T-cell (primary cell): Measurements from ENCODE around the gene STK32C. TPM values are rescaled to one million over a fixed set of nuclear protein-coding genes. Genes with fewer than 3 reads are reported as not detected.

Experiments used
- ATAC-seq, 4 experiments: fragments of 200-7000 bp in 3 of 4; fragments of 150-1000 bp in 1 of 4; cut with Tn5 transposase; replicated peaks in 1 of 4; 1 replicate in 3 of 4; 2 replicates in 1 of 4; pipeline ENCODE4 v1.10.0; 2021; ENCODE audit warnings: moderate library complexity in 3 of 4, mild to moderate bottlenecking in 2 of 4, moderate number of reproducible peaks in 1 of 4
- CTCF ChIA-PET, 2 donors: fragments of 300-600 bp; sonication (Branson Sonifier 250); formaldehyde crosslinking; loops; one replicate each; lab custom pipeline; 2022; ENCODE audit warnings: antibody characterized with exemption in 2 of 2; lab: Charles Lee
- POLR2A ChIA-PET, 2 donors: fragments of 300-600 bp; sonication (Branson Sonifier 250); formaldehyde crosslinking; loops; one replicate each; lab custom pipeline; 2022; ENCODE audit warnings: antibody characterized with exemption in 2 of 2; lab: Charles Lee
- DNase-seq, 35 experiments: peaks; one replicate each; pipeline versions ENCODE4 v3.0.0 to v3.0.0-alpha.2; 2013 to 2023
- H3K27ac ChIP-seq: one replicate; pipeline ENCODE4 v1.5.1; 2013; ENCODE audit warnings: low read length
- H3K27me3 ChIP-seq, 2 experiments: replicated peaks in 1 of 2; 1 replicate in 1 of 2; 2 replicates in 1 of 2; pipeline versions ENCODE4 v1.6.1 to v1.7.0; 2013; ENCODE audit warnings: low read length in 1 of 2, mixed read lengths in 1 of 2; ENCODE audit not compliant: control insufficient read depth in 2 of 2, insufficient read depth in 2 of 2; ENCODE audit errors: extremely low read depth in 1 of 2
- H3K36me3 ChIP-seq, 2 donors: 1 replicate in 1 of 2; 2 replicates in 1 of 2; pipeline versions ENCODE4 v1.6.1 to v1.7.0; 2013; ENCODE audit warnings: low read length in 1 of 2; ENCODE audit not compliant: control insufficient read depth in 2 of 2, insufficient read depth in 1 of 2; ENCODE audit errors: extremely low read depth in 1 of 2
- H3K4me1 ChIP-seq, 2 experiments: 1 replicate in 1 of 2; 2 replicates in 1 of 2; pipeline versions ENCODE4 v1.6.1 to v1.7.0; 2013; ENCODE audit warnings: low read length in 2 of 2, mixed read lengths in 1 of 2; ENCODE audit not compliant: insufficient read depth in 2 of 2, control insufficient read depth in 1 of 2; ENCODE audit errors: extremely low read depth in 1 of 2
- H3K4me3 ChIP-seq, 2 donors: 1 replicate in 1 of 2; 2 replicates in 1 of 2; pipeline versions ENCODE4 v1.5.1 to v1.7.0; 2013; ENCODE audit warnings: mild to moderate bottlenecking in 2 of 2, low read length in 1 of 2, moderate library complexity in 1 of 2; ENCODE audit not compliant: control insufficient read depth in 1 of 2; ENCODE audit errors: extremely low read depth in 1 of 2
- H3K9me3 ChIP-seq: 2 replicates; pipeline ENCODE4 v1.7.0; 2013
- H3K27ac Mint-ChIP-seq, 2 donors: one replicate each; pipeline ENCODE4 v1.8.0; 2020 to 2021; ENCODE audit warnings: mild to moderate bottlenecking in 2 of 2, mixed read lengths in 2 of 2
- H3K27me3 Mint-ChIP-seq, 2 donors: one replicate each; pipeline ENCODE4 v1.8.0; 2021 to 2022; ENCODE audit warnings: mixed read lengths in 2 of 2
- H3K36me3 Mint-ChIP-seq: one replicate; pipeline ENCODE4 v1.8.0; 2021; ENCODE audit warnings: mixed read lengths
- H3K4me1 Mint-ChIP-seq, 3 donors: one replicate each; pipeline ENCODE4 v1.8.0; 2020 to 2022; ENCODE audit warnings: mixed read lengths in 3 of 3, mild to moderate bottlenecking in 1 of 3
- H3K4me3 Mint-ChIP-seq, 3 donors: one replicate each; pipeline ENCODE4 v1.8.0; 2020 to 2022; ENCODE audit warnings: mild to moderate bottlenecking in 3 of 3, mixed read lengths in 3 of 3, moderate library complexity in 3 of 3
- H3K9me3 Mint-ChIP-seq, 3 donors: one replicate each; pipeline ENCODE4 v1.8.0; 2020 to 2022; ENCODE audit warnings: mixed read lengths in 3 of 3
- WGBS: methylation state at CpG from one replicate; pipeline ENCODE4 v1.1.5; 2013; ENCODE audit warnings: missing lambda C conversion rate; ENCODE audit not compliant: insufficient coverage; 5-methylcytosine and 5-hydroxymethylcytosine counted together
- total RNA-seq, 35 experiments: library from RNA in 6 of 35; stranded (reverse) in 6 of 35; fragments of 120-200 nt in 1 of 35; gene quantifications; one replicate each; pipeline versions ENCODE4 v1.2.1 to v1.2.4 and lab custom pipeline; 2013 to 2026

The STK32C gene
- total RNA-seq, 5 donors from 2014 or later (not counting 1 experiment from before 2014, with no cell fraction given), result 5.8 to 16.4 (median 12.2) TPM

DNA sequence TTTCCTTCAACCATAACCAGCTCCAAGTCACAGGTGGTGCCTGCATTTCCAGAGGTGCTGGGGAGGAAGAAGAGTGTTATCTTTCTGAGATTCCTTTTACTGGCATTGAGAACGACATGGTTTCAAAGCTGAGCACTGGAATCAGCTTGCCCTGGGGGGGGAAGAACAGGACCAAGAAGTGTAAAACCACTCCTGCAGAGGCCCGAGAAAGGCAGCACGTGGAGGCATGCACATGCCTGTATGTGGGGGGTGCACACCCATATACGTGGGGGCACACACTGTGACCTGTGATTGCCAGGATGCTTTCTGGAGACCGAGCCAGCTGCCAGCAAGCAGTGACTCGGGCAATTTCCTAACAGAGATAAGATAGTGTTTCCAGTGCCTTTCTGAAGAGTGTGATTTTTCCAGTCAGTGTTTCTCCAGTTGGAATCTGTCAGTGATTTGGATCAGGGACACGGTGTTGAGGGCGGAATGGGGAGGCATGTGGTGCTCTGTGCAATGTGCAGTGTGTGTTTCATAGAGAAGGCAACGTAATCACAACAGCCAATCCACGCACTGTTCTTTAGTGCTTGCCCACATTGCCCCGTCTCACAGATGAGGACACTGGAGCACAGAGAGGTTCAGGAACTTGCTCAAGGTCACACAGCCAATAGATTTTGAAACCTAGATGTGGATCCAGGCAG is 28.5 kb upstream of the STK32C start:
- Mint-ChIP-seq H3K9me3 (no peaks in the 10 kb centered on the region), H3K27ac (peak overlapping the region in 1 of 2 donors; percentile 6), H3K27me3 (no peaks in the 10 kb centered on the region), H3K4me3 (peak overlapping the region in 2 of 3 donors; percentile 31 to 81), H3K36me3 (peaks cover 4% of the 10 kb centered on the region), H3K4me1 (peaks cover 26 to 38% (median 32%) of the 10 kb centered on the region in 3 donors)
- no peak overlapping the region for H3K27ac ChIP-seq
- WGBS, result 90% methylated on average over 11 of the region's 11 CpGs
- POLR2A ChIA-PET, result no interaction called here
- no peaks in the 10 kb centered on the region for H3K36me3 ChIP-seq
- ATAC-seq, result no peak
- peak overlapping the region in 1 of 2 donors; percentile 49 for H3K4me3 ChIP-seq
- DNase-seq, result no peak
- CTCF ChIA-PET, result interaction anchor here in 1 of 2 donors (0.8 kb wide), 1 partner anchor 57 kb away, joined by 5 read pairs; no protein-coding TSS in a partner anchor
- no peaks in the 10 kb centered on the region for H3K9me3 ChIP-seq
- H3K27me3 ChIP-seq, result no peaks in the 10 kb centered on the region
- peaks cover 9 to 23% of the 10 kb centered on the region in 2 experiments for H3K4me1 ChIP-seq

DNA sequence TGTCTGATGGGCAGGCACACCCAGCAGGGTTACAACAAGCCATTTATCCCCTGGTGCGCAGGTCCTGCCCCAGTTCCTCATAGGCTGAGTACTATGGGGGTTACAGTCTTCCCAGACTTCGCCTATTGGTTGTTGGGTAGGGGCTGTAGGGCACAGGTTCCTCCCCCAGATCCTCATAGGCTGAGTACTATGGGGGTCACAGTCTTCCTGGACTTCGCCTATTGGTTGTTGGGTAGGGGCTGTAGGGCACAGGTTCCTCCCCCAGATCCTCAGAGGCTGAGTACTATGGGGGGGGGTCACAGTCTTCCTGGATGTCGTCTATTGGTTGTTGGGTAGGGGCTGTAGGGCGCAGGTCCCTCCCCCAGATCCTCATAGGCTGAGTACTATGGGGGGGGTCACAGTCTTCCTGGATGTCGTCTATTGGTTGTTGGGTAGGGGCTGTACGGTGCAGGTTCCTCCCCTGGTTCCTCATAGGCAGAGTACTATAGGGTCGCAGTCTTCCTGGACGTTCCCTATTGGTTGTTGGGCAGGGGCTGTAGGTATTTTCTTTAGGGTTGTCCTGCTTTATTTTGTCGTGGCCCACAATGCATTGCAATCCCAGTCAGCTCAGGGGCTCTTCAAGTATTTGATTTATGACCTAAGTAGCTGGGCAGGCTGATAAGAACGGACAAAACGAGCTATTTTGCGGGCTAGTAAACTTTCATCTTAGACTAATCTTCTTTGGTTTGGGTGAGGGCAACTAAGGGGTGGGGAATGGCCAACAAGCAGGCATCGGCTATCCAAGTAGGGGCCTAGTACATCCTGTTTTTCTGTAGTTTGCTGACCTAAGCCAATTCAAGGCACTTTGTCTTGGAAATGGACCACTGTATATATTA is 27.7 kb upstream of the STK32C start:
- Histone ChIP-seq H3K36me3 (no peaks in the 10 kb centered on the region), H3K9me3 (no peaks in the 10 kb centered on the region), H3K27me3 (no peaks in the 10 kb centered on the region), H3K27ac (no peak overlapping the region), H3K4me3 (no peak overlapping the region), H3K4me1 (peaks cover 13 to 31% of the 10 kb centered on the region in 2 experiments)
- POLR2A ChIA-PET, result no interaction called here
- WGBS, result 65% methylated on average over 4 of the region's 14 CpGs
- H3K27ac Mint-ChIP-seq, result peak overlapping the region in 1 of 2 donors; percentile 37
- H3K27me3 Mint-ChIP-seq, result no peaks in the 10 kb centered on the region
- DNase-seq, result peak in 10 of 35 experiments; percentile 11 to 51 (median 26)
- H3K4me1 Mint-ChIP-seq, result peaks cover 28 to 42% (median 34%) of the 10 kb centered on the region in 3 donors
- ATAC-seq, result no peak
- H3K36me3 Mint-ChIP-seq, result peaks cover 4% of the 10 kb centered on the region
- H3K9me3 Mint-ChIP-seq, result no peaks in the 10 kb centered on the region
- CTCF ChIA-PET, result interaction anchor here in 1 of 2 donors (0.8 kb wide), 1 partner anchor 58 kb away, joined by 5 read pairs; no protein-coding TSS in a partner anchor
- H3K4me3 Mint-ChIP-seq, result peak overlapping the region in 2 of 3 donors; percentile 31 to 81

DNA sequence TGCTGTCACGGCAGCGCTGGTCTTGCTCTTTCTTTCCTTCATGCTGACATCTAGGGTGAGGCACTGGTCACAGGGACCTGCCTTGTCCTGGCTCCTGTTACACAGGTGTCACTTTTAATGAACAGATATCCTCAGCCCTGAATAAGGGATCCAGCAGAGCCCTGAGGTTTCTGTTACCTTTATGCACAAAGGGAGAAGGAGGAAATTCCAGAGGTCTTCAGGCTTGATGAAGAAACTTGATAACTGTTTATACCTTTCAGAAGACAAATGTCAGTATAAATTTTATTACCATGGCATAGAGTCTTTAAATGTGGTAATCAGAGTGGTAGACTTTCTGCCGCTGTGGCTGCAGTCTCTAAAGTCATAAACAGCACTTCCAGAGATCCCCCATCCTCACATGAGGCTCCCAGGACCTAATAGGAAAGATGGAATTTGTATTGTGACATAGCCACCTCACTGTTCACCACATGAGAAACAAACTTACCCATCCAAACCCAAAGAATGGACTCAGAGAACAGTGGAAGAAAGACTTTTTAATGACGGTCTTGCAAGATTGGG is 27.0 kb upstream of the STK32C start:
- ChIA-PET CTCF (no interaction called here), POLR2A (no interaction called here)
- H3K9me3 Mint-ChIP-seq, result no peaks in the 10 kb centered on the region
- 100% methylated on average over 3 of the region's 4 CpGs for WGBS
- no peak overlapping the region for H3K4me3 ChIP-seq
- H3K9me3 ChIP-seq, result no peaks in the 10 kb centered on the region
- no peaks in the 10 kb centered on the region for H3K36me3 ChIP-seq
- H3K4me3 Mint-ChIP-seq, result no peak overlapping the region
- peaks cover 2% of the 10 kb centered on the region for H3K36me3 Mint-ChIP-seq
- H3K27me3 Mint-ChIP-seq, result no peaks in the 10 kb centered on the region
- H3K4me1 ChIP-seq, result peaks cover 19 to 38% of the 10 kb centered on the region in 2 experiments
- H3K27ac Mint-ChIP-seq, result no peak overlapping the region
- no peak for ATAC-seq
- H3K4me1 Mint-ChIP-seq, result peaks cover 35 to 49% (median 41%) of the 10 kb centered on the region in 3 donors
- DNase-seq, result no peak
- H3K27ac ChIP-seq, result no peak overlapping the region
- no peaks in the 10 kb centered on the region for H3K27me3 ChIP-seq

DNA sequence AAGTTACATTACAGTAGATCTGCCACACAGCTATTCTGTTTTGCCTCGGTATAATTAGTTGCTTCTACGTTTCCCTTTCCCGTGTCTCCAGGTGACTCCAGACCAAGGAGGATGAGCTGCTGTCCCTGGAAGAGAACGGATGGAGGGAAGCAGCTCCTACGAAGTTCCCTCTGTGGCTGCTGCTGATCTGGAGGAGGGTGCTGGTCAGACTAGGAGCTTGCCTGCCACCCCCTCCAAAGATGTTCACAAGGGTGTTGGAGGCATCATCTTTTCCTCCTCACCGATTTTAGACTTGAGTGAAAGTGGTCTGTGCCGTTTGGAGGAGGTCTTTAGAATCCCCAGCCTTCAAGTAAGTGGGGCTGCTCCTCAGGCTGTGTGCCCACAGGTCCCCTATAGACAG is 25.6 kb upstream of the STK32C start:
- Mint-ChIP-seq H3K9me3 (no peaks in the 10 kb centered on the region), H3K4me3 (peak overlapping the region; percentile 76 to 85 (median 85)), H3K36me3 (peaks cover under 1% of the 10 kb centered on the region), H3K27ac (peak overlapping the region in 1 of 2 donors; percentile 90), H3K4me1 (peaks cover 47 to 63% (median 53%) of the 10 kb centered on the region in 3 donors), H3K27me3 (no peaks in the 10 kb centered on the region)
- 88% methylated on average over 1 of the region's 7 CpGs for WGBS
- ATAC-seq (no peak), DNase-seq (no peak)
- H3K4me3 ChIP-seq, result no peak overlapping the region
- H3K27ac ChIP-seq, result no peak overlapping the region
- no peaks in the 10 kb centered on the region for H3K9me3 ChIP-seq
- no peaks in the 10 kb centered on the region for H3K27me3 ChIP-seq
- CTCF ChIA-PET, result interaction anchor here in 1 of 2 donors (1.0 kb wide), 1 partner anchor 40 kb away, joined by 3 read pairs; no protein-coding TSS in a partner anchor
- H3K36me3 ChIP-seq, result no peaks in the 10 kb centered on the region
- peaks cover 24 to 41% of the 10 kb centered on the region in 2 experiments for H3K4me1 ChIP-seq
- POLR2A ChIA-PET, result interaction anchor here in 1 of 2 donors (0.7 kb wide), 1 partner anchor 426 kb away, joined by 3 read pairs; no protein-coding TSS in a partner anchor

DNA sequence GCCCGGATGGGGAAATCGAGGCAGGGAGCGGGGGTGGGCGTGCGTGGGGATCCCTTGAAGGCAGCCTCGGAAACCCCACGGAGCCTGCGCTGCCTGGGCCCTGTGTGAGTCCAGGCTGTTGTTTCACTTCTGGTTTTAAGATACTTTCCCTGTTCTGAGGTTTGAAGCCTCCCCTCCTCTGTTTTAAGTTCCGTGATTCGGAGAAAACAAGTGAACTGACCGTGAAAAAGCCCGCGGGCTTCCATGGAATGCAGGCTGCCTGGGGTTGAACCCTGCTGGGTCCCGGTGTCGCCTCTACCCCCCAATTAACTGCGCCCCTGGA is 24.6 kb upstream of the STK32C start:
- WGBS, result 0% methylated on average over 13 of the region's 16 CpGs
- H3K9me3 ChIP-seq, result no peaks in the 10 kb centered on the region
- H3K27ac ChIP-seq, result peak overlapping the region; percentile 80

More for the DNA sequence above, 24.6 kb upstream of the STK32C start:
- POLR2A ChIA-PET, result no interaction called here
- Mint-ChIP-seq H3K9me3 (no peaks in the 10 kb centered on the region), H3K4me1 (peaks cover 53 to 68% (median 55%) of the 10 kb centered on the region in 3 donors), H3K36me3 (peaks cover 5% of the 10 kb centered on the region), H3K27me3 (no peaks in the 10 kb centered on the region), H3K27ac (peak overlapping the region; percentile 85 to 90), H3K4me3 (peak overlapping the region; percentile 76 to 85 (median 85))
- peak; percentile 7 to 17 (median 12) for ATAC-seq
- CTCF ChIA-PET, result no interaction called here
- Histone ChIP-seq H3K36me3 (no peaks in the 10 kb centered on the region), H3K27me3 (no peaks in the 10 kb centered on the region), H3K4me3 (peak overlapping the region; percentile 66 to 76), H3K4me1 (peaks cover 24 to 39% of the 10 kb centered on the region in 2 experiments)
- peak in 1 of 35 experiments; percentile 27 for DNase-seq
